Upper lobe of right lung (tissue), 1 donor: ENCODE results near the gene CRX. TPM values are rescaled to one million over a fixed set of nuclear protein-coding genes. Genes with fewer than 3 reads are reported as not detected.
A peak's percentile ranks its signal among the peaks of the same experiment; 100 is the strongest.

Experiments used
- ATAC-seq: fragments of 200-7000 bp; cut with Tn5 transposase; one replicate; pipeline ENCODE4 v1.9.1; 2020; ENCODE audit warnings: mild to moderate bottlenecking, moderate library complexity
- DNase-seq: peaks from one replicate; pipeline ENCODE4 v3.0.0-alpha.2; 2020
- H3K27ac ChIP-seq: fragments of 200-600 bp; one replicate; pipeline ENCODE4 v1.8.0; 2022
- H3K27me3 ChIP-seq: fragments of 200-600 bp; one replicate; pipeline ENCODE4 v1.8.0; 2022; ENCODE audit warnings: mild to moderate bottlenecking
- H3K36me3 ChIP-seq: fragments of 200-600 bp; one replicate; pipeline ENCODE4 v1.8.0; 2022
- H3K4me1 ChIP-seq: fragments of 200-600 bp; one replicate; pipeline ENCODE4 v1.8.0; 2022
- H3K4me3 ChIP-seq: fragments of 200-600 bp; one replicate; pipeline ENCODE4 v1.8.0; 2022; ENCODE audit warnings: mild to moderate bottlenecking
- H3K9me3 ChIP-seq: fragments of 200-600 bp; one replicate; pipeline ENCODE4 v1.8.0; 2022
- CTCF ChIP-seq: fragments of 200-600 bp; IDR thresholded peaks from one replicate; pipeline ENCODE4 v1.8.0; 2022; ENCODE audit warnings: antibody characterized with exemption
- intact Hi-C: fragments of 100-400 bp; cut with DNase I; formaldehyde crosslinking; loops from one replicate; pipeline ENCODE4 v1.11.0; 2022
- total RNA-seq: library from RNA; stranded (reverse); fragmentation: NEBNext Ultra II Directional; extraction: Animal tissue kit (Norgen Biotek cat#: 25700); gene quantifications from one replicate; pipeline ENCODE4 v1.2.1, GENCODE V29; 2021
- donor health status: DM: no; HTN: yes; CAD: no; lungs with severe emphysema.

The CRX gene
- total RNA-seq, 1 donor from 2014 or later, result not detected

GRCh38 chr19:47790398-47790814, 31.3 kb upstream of the CRX start:
- H3K36me3 ChIP-seq, result peaks cover 6% of the 10 kb centered on the region
- ATAC-seq, result peak; percentile 94
- no peak overlapping the region for H3K27ac ChIP-seq
- DNase-seq, result peak; percentile 92
- H3K4me1 ChIP-seq, result no peaks in the 10 kb centered on the region
- H3K27me3 ChIP-seq, result no peaks in the 10 kb centered on the region
- peak; percentile 84 for TF ChIP-seq CTCF
- no peak overlapping the region for H3K4me3 ChIP-seq
- intact Hi-C loops, result no loop called here
- no peaks in the 10 kb centered on the region for H3K9me3 ChIP-seq

- H3K9me3 ChIP-seq, result no peaks in the 10 kb centered on the region
- no peak overlapping the region for H3K27ac ChIP-seq
- no peak for DNase-seq
- no peak for ATAC-seq
- intact Hi-C loops, result no loop called here
- H3K4me3 ChIP-seq, result no peak overlapping the region
- no peak for TF ChIP-seq CTCF
- H3K27me3 ChIP-seq, result no peaks in the 10 kb centered on the region
- H3K4me1 ChIP-seq, result no peaks in the 10 kb centered on the region
- no peaks in the 10 kb centered on the region for H3K36me3 ChIP-seq
Measured at GRCh38 chr19:47792616-47793015, 29.1 kb upstream of the CRX start.

GRCh38 chr19:47794526-47794925, 27.2 kb upstream of the CRX start:
- no peaks in the 10 kb centered on the region for H3K4me1 ChIP-seq
- H3K36me3 ChIP-seq, result no peaks in the 10 kb centered on the region
- intact Hi-C loops, result no loop called here
- no peak for ATAC-seq
- no peak for DNase-seq
- H3K4me3 ChIP-seq, result no peak overlapping the region
- H3K27ac ChIP-seq, result no peak overlapping the region
- no peaks in the 10 kb centered on the region for H3K27me3 ChIP-seq
- no peak for TF ChIP-seq CTCF
- no peaks in the 10 kb centered on the region for H3K9me3 ChIP-seq

GRCh38 chr19:47796785-47797184, 25.0 kb upstream of the CRX start:
- H3K36me3 ChIP-seq, result no peaks in the 10 kb centered on the region
- no peak for ATAC-seq
- no peaks in the 10 kb centered on the region for H3K4me1 ChIP-seq
- DNase-seq, result no peak
- TF ChIP-seq CTCF, result no peak
- no peak overlapping the region for H3K4me3 ChIP-seq
- no peak overlapping the region for H3K27ac ChIP-seq
- H3K9me3 ChIP-seq, result no peaks in the 10 kb centered on the region
- intact Hi-C loops, result no loop called here
- no peaks in the 10 kb centered on the region for H3K27me3 ChIP-seq

GRCh38 chr19:47797996-47798903, 23.5 kb upstream of the CRX start:
- Histone ChIP-seq H3K27me3 (no peaks in the 10 kb centered on the region), H3K9me3 (no peaks in the 10 kb centered on the region), H3K27ac (no peak overlapping the region), H3K36me3 (no peaks in the 10 kb centered on the region), H3K4me1 (no peaks in the 10 kb centered on the region), H3K4me3 (no peak overlapping the region)
- intact Hi-C loops, result no loop called here
- no peak for ATAC-seq
- TF ChIP-seq CTCF, result no peak
- no peak for DNase-seq
